ENCODE measurements around the gene GUCA1A.
A peak's percentile ranks its signal among the peaks of the same experiment; 100 is the strongest.
"Not testable (repeated sequence)": the region's sequence is repeated elsewhere in the genome, so short reads cannot be mapped to it uniquely, and the experiment has no call there.

Gene GUCA1A

GRCh38 chr6:42148058-42148457 lies 25.1 kb upstream of the GUCA1A start:
- no peak for DNase-seq

- no peak for DNase-seq
Measured at GRCh38 chr6:42150254-42150653, 22.9 kb upstream of the GUCA1A start.

GRCh38 chr6:42152024-42152423 lies 21.1 kb upstream of the GUCA1A start:
- DNase-seq, result no peak

GRCh38 chr6:42152528-42153213 lies 20.5 kb upstream of the GUCA1A start:
- not testable (repeated sequence) for DNase-seq

- DNase-seq, result no peak
Measured at GRCh38 chr6:42153921-42154320, 19.2 kb upstream of the GUCA1A start.

GRCh38 chr6:42154461-42155209 lies 18.5 kb upstream of the GUCA1A start:
- DNase-seq, result no peak

GRCh38 chr6:42155293-42155692 lies 17.9 kb upstream of the GUCA1A start:
- no peak for DNase-seq

- no peak for DNase-seq
Measured at GRCh38 chr6:42156638-42157037, 16.5 kb upstream of the GUCA1A start.

- no peak for DNase-seq
Measured at GRCh38 chr6:42158011-42158410, 15.2 kb upstream of the GUCA1A start.

GRCh38 chr6:42158631-42159030 lies 14.5 kb upstream of the GUCA1A start:
- no peak for DNase-seq

GRCh38 chr6:42159431-42160024 lies 13.6 kb upstream of the GUCA1A start:
- DNase-seq, result no peak

GRCh38 chr6:42162384-42162783 lies 10.8 kb upstream of the GUCA1A start:
- DNase-seq, result no peak

- no peak for DNase-seq
Measured at GRCh38 chr6:42162812-42163211, 10.4 kb upstream of the GUCA1A start.

GRCh38 chr6:42163981-42164380 lies 9.2 kb upstream of the GUCA1A start:
- no peak for DNase-seq

GRCh38 chr6:42165016-42165415 lies 8.1 kb upstream of the GUCA1A start:
- no peak for DNase-seq

GRCh38 chr6:42166444-42167141 lies 6.6 kb upstream of the GUCA1A start:
- DNase-seq, result peak; percentile 85

- no peak for DNase-seq
Measured at GRCh38 chr6:42168650-42169049, 4.5 kb upstream of the GUCA1A start.

GRCh38 chr6:42169780-42170179 lies 3.4 kb upstream of the GUCA1A start:
- not testable (repeated sequence) for DNase-seq

- no peak for DNase-seq
Measured at GRCh38 chr6:42171813-42172581, 1.2 kb upstream of the GUCA1A start.

GRCh38 chr6:42175860-42176259 lies 2.7 kb downstream of the GUCA1A start:
- no peak for DNase-seq

- DNase-seq, result no peak
Measured at GRCh38 chr6:42176981-42177380, 3.8 kb downstream of the GUCA1A start.

GRCh38 chr6:42177514-42178364 lies 4.6 kb downstream of the GUCA1A start:
- DNase-seq, result no peak

All from activated CD4-positive, alpha-beta T cell treated with anti-CD3 and anti-CD28 coated beads, Interleukin-2, Interleukin-6, amounts not matched to agents 100 ng/mL and 50 ng/mL, durations not matched to agents 16 hours and 8 hours (primary cell).